IMR-90 (cell line): ENCODE results near the gene TBC1D17. TPM values are rescaled to one million over a fixed set of nuclear protein-coding genes. Genes with fewer than 3 reads are reported as not detected.

ENCODE experiments used
- ATAC-seq: fragments of 200-7000 bp; cut with Tn5 transposase; 2 replicates; pipeline ENCODE4 v1.9.1; 2020; ENCODE audit warnings: low read depth, mild to moderate bottlenecking, moderate library complexity
- BruUV-seq: library from RNA; stranded (reverse); fragments of 400-500 nt; replicated peaks from 2 replicates; lab custom pipeline; 2021; lab: Mats Ljungman, UMichigan
- CTCF ChIA-PET: fragments of 300-600 bp; formaldehyde crosslinking; extraction: SDS; loops from one replicate; lab custom pipeline; 2021; ENCODE audit warnings: antibody characterized with exemption; lab: Yijun Ruan, JAX
- POLR2A ChIA-PET: fragments of 300-600 bp; sonication (Branson Sonifier 250); formaldehyde crosslinking; loops from one replicate; lab custom pipeline; 2022; ENCODE audit warnings: antibody characterized with exemption; ENCODE audit not compliant: unreplicated experiment; lab: Charles Lee
- DNase-seq: peaks from one replicate; pipeline ENCODE4 v3.0.0; 2013
- H2AFZ ChIP-seq: replicated peaks from 2 replicates; pipeline ENCODE3; 2013; ENCODE audit warnings: low read length, mild to moderate bottlenecking; ENCODE audit not compliant: poor library complexity
- H2AK5ac ChIP-seq: 2 replicates; pipeline ENCODE4 v1.6.1; 2013; ENCODE audit warnings: low read depth, low read length, inconsistent platforms
- H2AK9ac ChIP-seq: replicated peaks from 2 replicates; pipeline ENCODE3; 2013; ENCODE audit warnings: mild to moderate bottlenecking, low read depth, low read length, moderate library complexity; ENCODE audit not compliant: poor library complexity
- H2BK120ac ChIP-seq: 2 replicates; pipeline ENCODE4 v1.6.1; 2013; ENCODE audit warnings: low read depth, low read length, inconsistent platforms
- H2BK15ac ChIP-seq: 3 replicates; pipeline ENCODE4 v1.6.1; 2013; ENCODE audit warnings: low read depth, low read length, inconsistent platforms
- H2BK20ac ChIP-seq: 2 replicates; pipeline ENCODE4 v1.6.1; 2013; ENCODE audit warnings: low read depth, mild to moderate bottlenecking, inconsistent platforms, low read length, moderate library complexity
- H2BK5ac ChIP-seq: 2 replicates; pipeline ENCODE4 v1.6.1; 2013; ENCODE audit warnings: mild to moderate bottlenecking, low read depth, low read length, inconsistent platforms; ENCODE audit not compliant: poor library complexity, severe bottlenecking
- H3K14ac ChIP-seq: replicated peaks from 2 replicates; pipeline ENCODE4 v1.6.1; 2013; ENCODE audit warnings: low read depth, low read length, inconsistent platforms
- H3K18ac ChIP-seq: 2 replicates; pipeline ENCODE4 v1.6.1; 2013; ENCODE audit warnings: low read depth, low read length, control low read depth
- H3K23ac ChIP-seq: 2 replicates; pipeline ENCODE4 v1.6.1; 2013; ENCODE audit warnings: low read depth, low read length, inconsistent platforms
- H3K27ac ChIP-seq: 2 replicates; pipeline ENCODE4 v1.5.1; 2013; ENCODE audit warnings: mild to moderate bottlenecking, control low read depth, low read length; ENCODE audit not compliant: insufficient read depth
- H3K27me3 ChIP-seq: 2 replicates; pipeline ENCODE4 v1.6.1; 2013; ENCODE audit warnings: low read length; ENCODE audit not compliant: control insufficient read depth, insufficient read depth
- H3K36me3 ChIP-seq: 2 replicates; pipeline ENCODE4 v1.6.1; 2013; ENCODE audit warnings: low read length, mixed read lengths; ENCODE audit not compliant: control insufficient read depth, insufficient read depth
- H3K4ac ChIP-seq: 2 replicates; pipeline ENCODE4 v1.6.1; 2013; ENCODE audit warnings: low read depth, low read length, inconsistent platforms
- H3K4me1 ChIP-seq: 2 replicates; pipeline ENCODE4 v1.6.1; 2013; ENCODE audit warnings: low read length, mixed read lengths; ENCODE audit not compliant: control insufficient read depth, insufficient read depth
- H3K4me2 ChIP-seq: 2 replicates; pipeline ENCODE4 v1.6.1; 2013; ENCODE audit warnings: low read depth, mild to moderate bottlenecking, control low read depth, low read length, moderate library complexity
- H3K4me3 ChIP-seq: 2 replicates; pipeline ENCODE4 v1.5.1; 2013; ENCODE audit warnings: low read depth, mild to moderate bottlenecking, control low read depth, low read length, moderate library complexity; ENCODE audit not compliant: insufficient read depth
- H3K56ac ChIP-seq: 2 replicates; pipeline ENCODE4 v1.6.1; 2013; ENCODE audit warnings: low read length, inconsistent platforms; ENCODE audit not compliant: insufficient read depth; ENCODE audit errors: extremely low read depth
- H3K79me1 ChIP-seq, 2 experiments: 2 replicates each; pipeline ENCODE4 v1.6.1; 2013; ENCODE audit warnings: low read length in 2 of 2, inconsistent platforms in 1 of 2, low read depth in 1 of 2
- H3K9ac ChIP-seq: 2 replicates; pipeline ENCODE4 v1.6.1; 2013; ENCODE audit warnings: low read depth, low read length, control low read depth
- H3K9me1 ChIP-seq: 2 replicates; pipeline ENCODE4 v1.6.1; 2013; ENCODE audit warnings: low read length, inconsistent platforms; ENCODE audit not compliant: insufficient read depth
- H3K9me3 ChIP-seq: 2 replicates; pipeline ENCODE4 v1.6.1; 2013; ENCODE audit warnings: low read length; ENCODE audit not compliant: control insufficient read depth, insufficient read depth
- H4K20me1 ChIP-seq: 2 replicates; pipeline ENCODE4 v1.6.1; 2013; ENCODE audit warnings: low read length, inconsistent platforms; ENCODE audit not compliant: insufficient read depth
- H4K5ac ChIP-seq: 2 replicates; pipeline ENCODE4 v1.6.1; 2013; ENCODE audit warnings: mild to moderate bottlenecking, low read depth, low read length, control low read depth
- H4K8ac ChIP-seq, 2 experiments: 2 replicates each; pipeline ENCODE4 v1.6.1; 2013; ENCODE audit warnings: low read depth in 2 of 2, low read length in 2 of 2, control low read depth in 1 of 2, inconsistent platforms in 1 of 2
- H4K91ac ChIP-seq: 2 replicates; pipeline ENCODE4 v1.6.1; 2013; ENCODE audit warnings: low read depth, low read length, inconsistent platforms; ENCODE audit not compliant: insufficient read depth
- BHLHE40 ChIP-seq: fragments of 150-350 bp; IDR thresholded peaks from 2 replicates; pipeline ENCODE4 v1.6.1; 2016; ENCODE audit warnings: mild to moderate bottlenecking, low read depth, low read length
- CEBPB ChIP-seq: IDR thresholded peaks from 2 replicates; pipeline ENCODE4 v1.6.1; 2012; ENCODE audit warnings: low read depth, low read length, improper control_type of control experiment
- CHD1 ChIP-seq: IDR thresholded peaks from 2 replicates; pipeline ENCODE4 v1.6.1; 2012; ENCODE audit warnings: low read depth, low read length, improper control_type of control experiment
- FOS ChIP-seq: fragments of 150-350 bp; IDR thresholded peaks from 2 replicates; pipeline ENCODE4 v1.6.1; 2016; ENCODE audit warnings: low read depth, low read length
- MAFK ChIP-seq: IDR thresholded peaks from 2 replicates; pipeline ENCODE4 v1.6.1; 2012; ENCODE audit warnings: low read depth, low read length, improper control_type of control experiment
- MAZ ChIP-seq: IDR thresholded peaks from 2 replicates; pipeline ENCODE4 v1.6.1; 2012; ENCODE audit warnings: low read depth, mild to moderate bottlenecking, low read length, improper control_type of control experiment, moderate library complexity, borderline replicate concordance
- MXI1 ChIP-seq: IDR thresholded peaks from 2 replicates; pipeline ENCODE4 v1.6.1; 2012; ENCODE audit warnings: low read depth, mild to moderate bottlenecking, low read length, moderate library complexity, borderline replicate concordance
- NFE2L2 ChIP-seq: fragments of 150-350 bp; IDR thresholded peaks from 2 replicates; pipeline ENCODE4 v1.6.1; 2016; ENCODE audit warnings: low read depth, mild to moderate bottlenecking, low read length
- POLR2A ChIP-seq: IDR thresholded peaks from 2 replicates; pipeline ENCODE4 v1.6.1; 2012; ENCODE audit warnings: mild to moderate bottlenecking, low read depth, low read length
- RAD21 ChIP-seq: IDR thresholded peaks from 2 replicates; pipeline ENCODE4 v1.6.1; 2012; ENCODE audit warnings: low read length, improper control_type of control experiment
- RCOR1 ChIP-seq: IDR thresholded peaks from 2 replicates; pipeline ENCODE4 v1.6.1; 2012; ENCODE audit warnings: mild to moderate bottlenecking, low read length, improper control_type of control experiment; ENCODE audit not compliant: insufficient replicate concordance
- RFX5 ChIP-seq: IDR thresholded peaks from 2 replicates; pipeline ENCODE4 v1.8.0; 2012; ENCODE audit warnings: low read depth, mild to moderate bottlenecking, low read length, moderate library complexity
- SMC3 ChIP-seq: fragments of 150-350 bp; IDR thresholded peaks from 2 replicates; pipeline ENCODE4 v1.6.1; 2016; ENCODE audit warnings: low read depth, mild to moderate bottlenecking, antibody characterized with exemption, low read length, moderate library complexity
- WGBS, 2 experiments: methylation state at CpG; one replicate each; pipeline versions ENCODE4 v1.1.5 to v1.1.7; 2013; ENCODE audit warnings: missing lambda C conversion rate in 2 of 2; ENCODE audit not compliant: insufficient read length in 1 of 2; ENCODE audit errors: extremely low coverage in 2 of 2; 5-methylcytosine and 5-hydroxymethylcytosine counted together
- dilution Hi-C: fragments of 300-500 bp; cut with HindIII; formaldehyde crosslinking; loops from one replicate; pipeline ENCODE4 v1.14.3; 2018; ENCODE audit warnings: low sequenced_read_pairs; ENCODE audit not compliant: unreplicated experiment
- in situ Hi-C: fragments of 300-500 bp; cut with MboI; formaldehyde crosslinking; loops from 3 replicates; pipeline ENCODE4 v1.14.3; 2019; ENCODE audit warnings: low sequenced_read_pairs, inconsistent platforms, mixed read lengths
- intact Hi-C: fragments of 100-400 bp; cut with micrococcal nuclease; formaldehyde crosslinking; loops from 2 replicates; pipeline ENCODE4 v1.10.0; 2022
- polyA plus RNA-seq, 3 experiments: library from polyadenylated mRNA; depleted of rRNA; stranded (reverse); fragments of >200 nt; gene quantifications; 2 replicates each; pipeline ENCODE4 v1.2.3, GENCODE V29; 2012; ENCODE audit warnings: low replicate concordance in 1 of 3
- total RNA-seq: library from RNA; depleted of rRNA; stranded (reverse); fragments of >200 nt; gene quantifications from 2 replicates; pipeline ENCODE4 v1.2.3, GENCODE V29; 2012
- TF ChIP-seq, protein P1 (sequence below): conservative IDR thresholded peaks from 2 replicates; pipeline ENCODE4 v1.5.1; 2012; ENCODE audit warnings: mild to moderate bottlenecking, low read depth, low read length, improper control_type of control experiment
- TF ChIP-seq, protein P2 (sequence below): fragments of 150-350 bp; IDR thresholded peaks from 2 replicates; pipeline ENCODE4 v1.6.1; 2016; ENCODE audit warnings: low read depth, mild to moderate bottlenecking, low read length, moderate library complexity, borderline replicate concordance
- TF ChIP-seq, protein P3 (sequence below): fragments of 150-350 bp; IDR thresholded peaks from 2 replicates; pipeline ENCODE4 v1.6.1; 2017; ENCODE audit warnings: mild to moderate bottlenecking, antibody characterized with exemption, low read length, low read depth

Gene TBC1D17
- total and polyA plus RNA-seq, 2 of the 4 experiments (the other 2 are of a cell fraction), result 1.1 to 27.8 TPM

DNA sequence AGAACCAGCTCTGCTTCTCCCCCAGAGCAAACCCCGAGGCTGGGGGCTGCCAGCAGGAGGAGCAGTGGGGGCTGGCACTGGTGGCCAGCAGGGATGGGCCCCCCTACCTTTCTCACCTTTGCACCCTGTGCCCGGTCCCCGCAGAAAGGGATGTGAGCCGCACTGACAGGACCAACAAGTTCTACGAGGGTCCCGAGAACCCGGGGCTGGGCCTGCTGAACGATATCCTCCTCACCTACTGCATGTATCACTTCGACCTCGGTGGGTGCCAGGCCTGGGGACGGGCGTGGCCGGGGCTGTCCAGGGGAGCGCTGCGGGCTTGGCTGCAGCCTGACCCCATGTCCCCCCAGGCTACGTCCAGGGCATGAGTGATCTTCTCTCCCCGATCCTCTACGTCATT lies 6.6 kb downstream of the TBC1D17 start:
- H3K36me3 ChIP-seq, result peaks cover 62% of the 10 kb centered on the region
- H3K27ac ChIP-seq, result no peak overlapping the region
- H4K91ac ChIP-seq, result no peak overlapping the region
- no peak overlapping the region for H2AK5ac ChIP-seq
- WGBS, 2 experiments, result 100% methylated on average over 4 of the region's 18 CpGs; no CpG with 5 or more reads in 1 of the 2 experiments
- H3K14ac ChIP-seq, result no peak overlapping the region
- peak overlapping the region; percentile 7 for H2AK9ac ChIP-seq
- DNase-seq (no peak), ATAC-seq (no peak)
- ChIA-PET CTCF (no interaction called here), POLR2A (no interaction called here)
- H2AFZ ChIP-seq, result no peak overlapping the region
- in situ Hi-C loops, result no loop called here
- no peak for TF ChIP-seq BHLHE40
- no peak for TF ChIP-seq RCOR1
- TF ChIP-seq RFX5, result no peak
- no peak for TF ChIP-seq MXI1
- no peak for TF ChIP-seq CHD1
- TF ChIP-seq, protein P1, sequence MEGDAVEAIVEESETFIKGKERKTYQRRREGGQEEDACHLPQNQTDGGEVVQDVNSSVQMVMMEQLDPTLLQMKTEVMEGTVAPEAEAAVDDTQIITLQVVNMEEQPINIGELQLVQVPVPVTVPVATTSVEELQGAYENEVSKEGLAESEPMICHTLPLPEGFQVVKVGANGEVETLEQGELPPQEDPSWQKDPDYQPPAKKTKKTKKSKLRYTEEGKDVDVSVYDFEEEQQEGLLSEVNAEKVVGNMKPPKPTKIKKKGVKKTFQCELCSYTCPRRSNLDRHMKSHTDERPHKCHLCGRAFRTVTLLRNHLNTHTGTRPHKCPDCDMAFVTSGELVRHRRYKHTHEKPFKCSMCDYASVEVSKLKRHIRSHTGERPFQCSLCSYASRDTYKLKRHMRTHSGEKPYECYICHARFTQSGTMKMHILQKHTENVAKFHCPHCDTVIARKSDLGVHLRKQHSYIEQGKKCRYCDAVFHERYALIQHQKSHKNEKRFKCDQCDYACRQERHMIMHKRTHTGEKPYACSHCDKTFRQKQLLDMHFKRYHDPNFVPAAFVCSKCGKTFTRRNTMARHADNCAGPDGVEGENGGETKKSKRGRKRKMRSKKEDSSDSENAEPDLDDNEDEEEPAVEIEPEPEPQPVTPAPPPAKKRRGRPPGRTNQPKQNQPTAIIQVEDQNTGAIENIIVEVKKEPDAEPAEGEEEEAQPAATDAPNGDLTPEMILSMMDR, result no peak
- no peak for TF ChIP-seq POLR2A
- TF ChIP-seq NFE2L2, result no peak
- TF ChIP-seq MAZ, result no peak
- no peak for TF ChIP-seq MAFK
- TF ChIP-seq SMC3, result no peak
- TF ChIP-seq, protein P2, sequence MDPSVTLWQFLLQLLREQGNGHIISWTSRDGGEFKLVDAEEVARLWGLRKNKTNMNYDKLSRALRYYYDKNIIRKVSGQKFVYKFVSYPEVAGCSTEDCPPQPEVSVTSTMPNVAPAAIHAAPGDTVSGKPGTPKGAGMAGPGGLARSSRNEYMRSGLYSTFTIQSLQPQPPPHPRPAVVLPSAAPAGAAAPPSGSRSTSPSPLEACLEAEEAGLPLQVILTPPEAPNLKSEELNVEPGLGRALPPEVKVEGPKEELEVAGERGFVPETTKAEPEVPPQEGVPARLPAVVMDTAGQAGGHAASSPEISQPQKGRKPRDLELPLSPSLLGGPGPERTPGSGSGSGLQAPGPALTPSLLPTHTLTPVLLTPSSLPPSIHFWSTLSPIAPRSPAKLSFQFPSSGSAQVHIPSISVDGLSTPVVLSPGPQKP, result no peak
- TF ChIP-seq FOS, result no peak
- TF ChIP-seq CEBPB, result no peak
- TF ChIP-seq RAD21, result no peak
- TF ChIP-seq, protein P3, sequence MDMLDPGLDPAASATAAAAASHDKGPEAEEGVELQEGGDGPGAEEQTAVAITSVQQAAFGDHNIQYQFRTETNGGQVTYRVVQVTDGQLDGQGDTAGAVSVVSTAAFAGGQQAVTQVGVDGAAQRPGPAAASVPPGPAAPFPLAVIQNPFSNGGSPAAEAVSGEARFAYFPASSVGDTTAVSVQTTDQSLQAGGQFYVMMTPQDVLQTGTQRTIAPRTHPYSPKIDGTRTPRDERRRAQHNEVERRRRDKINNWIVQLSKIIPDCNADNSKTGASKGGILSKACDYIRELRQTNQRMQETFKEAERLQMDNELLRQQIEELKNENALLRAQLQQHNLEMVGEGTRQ, result no peak
- peaks cover 2 to 17% of the 10 kb centered on the region in 2 experiments; a peak in 2 of 4 replicates for H3K79me1 ChIP-seq
- H2BK20ac ChIP-seq, result no peak overlapping the region
- H3K4me1 ChIP-seq, result no peaks in the 10 kb centered on the region
- no peak overlapping the region for H3K4ac ChIP-seq
- peaks cover 6% of the 10 kb centered on the region; the same call in 1 of the 2 replicates for H3K9me1 ChIP-seq
- H3K18ac ChIP-seq, result no peak overlapping the region
- H3K4me2 ChIP-seq, result no peak overlapping the region
- dilution Hi-C loops, result no loop called here
- H3K27me3 ChIP-seq, result no peaks in the 10 kb centered on the region
- H2BK5ac ChIP-seq, result no peak overlapping the region
- H3K9ac ChIP-seq, result no peak overlapping the region
- BruUV-seq, result no TSS peak
- H4K8ac ChIP-seq, result no peak overlapping the region
- H3K9me3 ChIP-seq, result peaks cover 6% of the 10 kb centered on the region; the same call in 1 of the 2 replicates
- no peak overlapping the region for H4K5ac ChIP-seq
- no peak overlapping the region for H3K23ac ChIP-seq
- no peak overlapping the region for H3K56ac ChIP-seq
- H2BK15ac ChIP-seq, result no peak overlapping the region
- intact Hi-C loops, result no loop called here
- no peak overlapping the region for H2BK120ac ChIP-seq
- H4K20me1 ChIP-seq, result no peaks in the 10 kb centered on the region
- H3K4me3 ChIP-seq, result no peak overlapping the region
